GM21723 (cell line): ENCODE data around the gene MT1HL1.

Experiments used
- ATAC-seq: cut with Tn5 transposase; IDR thresholded peaks from one replicate; pipeline ENCODE4 v1.9.1; 2021; ENCODE audit warnings: mild to moderate bottlenecking, moderate library complexity; ENCODE audit not compliant: unreplicated experiment

The MT1HL1 gene

DNA sequence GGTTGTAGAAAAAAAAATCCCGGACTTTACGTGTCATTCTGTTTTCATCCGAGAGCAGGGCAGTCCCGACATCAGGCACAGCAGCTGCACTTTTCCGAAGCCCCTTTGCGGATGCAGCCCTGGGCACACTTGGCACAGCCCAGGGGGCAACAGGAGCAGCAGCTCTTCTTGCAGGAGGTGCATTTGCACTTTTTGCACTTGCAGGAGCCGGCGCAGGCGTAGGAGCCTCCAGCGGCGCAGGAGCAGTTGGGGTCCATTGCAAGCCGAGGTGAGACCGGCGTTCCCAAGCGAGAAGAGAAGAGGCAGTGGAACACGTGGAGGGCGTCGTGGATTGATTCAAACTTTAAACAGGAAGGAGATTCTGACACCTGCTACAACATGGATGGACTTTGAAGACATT is at the start of gene MT1HL1:
MT1HL1 (minus strand) TSS at position 326 of the 400 bp plus-strand sequence; CDS start at position 257, 69 bp downstream.
- ATAC-seq = no peak

GRCh38 chr1:237050915-237051314 is 46.7 kb upstream of the MT1HL1 start:
- no peak for ATAC-seq

DNA sequence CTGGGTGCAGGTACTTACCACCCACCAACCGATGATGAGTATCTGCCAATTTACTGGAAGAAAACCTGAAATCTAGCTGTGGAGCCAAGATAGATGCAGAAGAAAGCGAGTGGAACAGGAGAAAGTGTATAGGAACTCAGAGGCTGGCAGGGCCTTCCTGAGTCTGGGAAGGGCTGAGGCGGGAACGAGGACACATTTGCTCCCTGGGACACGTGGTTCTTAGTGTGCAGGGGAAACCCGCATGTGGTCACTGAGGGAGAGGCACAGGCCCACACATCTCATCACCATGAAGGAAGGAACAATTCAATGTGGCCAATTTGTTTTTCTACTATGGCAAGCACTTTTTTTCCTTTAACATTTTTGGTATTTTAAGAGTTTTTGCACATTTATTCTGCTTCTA is 45.9 kb upstream of the MT1HL1 start:
- ATAC-seq = no peak

GRCh38 chr1:237048803-237049202 is 44.6 kb upstream of the MT1HL1 start:
- no peak for ATAC-seq

DNA sequence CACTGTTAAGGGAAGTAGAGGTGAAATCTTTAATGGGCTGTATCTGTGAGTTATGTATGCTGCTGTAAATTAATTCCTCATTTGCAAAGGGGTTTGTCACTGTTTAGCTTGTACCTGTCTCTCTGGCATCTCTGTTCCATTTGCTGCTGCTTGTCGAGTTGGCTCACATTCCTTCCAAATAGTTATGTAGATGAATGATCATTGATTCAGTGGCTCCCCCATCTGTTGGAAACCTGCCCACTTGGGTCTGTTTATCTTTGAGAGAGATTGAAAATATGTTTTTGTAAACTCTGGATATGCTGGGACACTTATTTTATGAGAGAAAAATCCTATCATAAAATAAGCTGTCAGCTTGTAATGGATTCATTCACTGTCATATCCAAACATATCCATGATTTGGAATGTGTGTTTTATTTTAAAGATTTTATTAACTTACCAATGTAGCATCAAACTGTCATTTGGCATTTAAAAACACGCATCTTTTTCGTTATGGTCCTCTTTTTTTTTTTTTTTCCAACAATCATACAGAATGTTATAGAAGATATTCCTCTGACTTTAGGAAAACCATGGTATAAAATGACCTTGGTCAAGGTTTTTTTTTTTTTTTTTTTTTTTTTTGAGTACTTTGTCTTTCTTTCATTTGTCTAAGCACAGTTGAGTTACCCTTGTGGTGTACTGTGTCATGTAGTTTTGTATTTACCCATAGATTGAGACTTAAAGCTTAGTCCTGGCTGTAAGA is 41.2 kb upstream of the MT1HL1 start:
- ATAC-seq = no peak

DNA sequence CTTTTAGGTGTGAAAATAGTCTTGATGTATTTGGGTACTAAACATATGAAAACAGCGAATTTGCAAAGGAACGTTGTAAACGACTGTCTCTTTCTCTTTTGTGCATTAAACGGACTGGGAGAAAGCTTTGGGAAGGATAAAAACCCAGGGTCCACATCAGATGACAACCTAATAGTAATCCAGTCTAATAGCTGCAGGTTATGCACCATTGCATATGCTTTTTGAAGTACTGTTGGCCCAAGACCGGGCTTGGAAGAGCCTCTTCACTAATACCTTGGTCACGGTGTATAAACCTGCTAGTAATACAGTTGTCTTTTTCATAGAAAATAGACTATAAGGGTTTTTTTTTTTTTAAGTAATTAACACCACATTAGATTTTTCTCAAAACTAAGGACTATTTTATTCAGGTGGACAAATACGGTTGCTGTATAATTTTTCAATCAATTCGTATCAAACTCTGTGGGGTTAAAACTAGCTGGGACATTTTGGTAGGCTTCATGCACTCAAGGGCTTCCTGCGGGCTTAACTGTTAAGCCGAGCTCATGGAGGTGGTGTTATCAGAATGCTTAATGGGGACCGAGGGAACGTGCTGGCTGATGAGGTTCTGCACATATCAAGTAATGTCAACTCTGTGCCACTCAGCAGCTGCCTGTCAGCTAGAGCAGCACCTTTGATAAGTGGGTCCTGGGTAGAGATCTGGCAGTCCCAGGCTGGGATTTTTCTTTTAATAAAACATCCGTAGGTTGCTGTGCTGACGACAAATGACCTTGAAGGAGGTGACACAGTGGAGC is 39.8 kb upstream of the MT1HL1 start:
- no peak for ATAC-seq

DNA sequence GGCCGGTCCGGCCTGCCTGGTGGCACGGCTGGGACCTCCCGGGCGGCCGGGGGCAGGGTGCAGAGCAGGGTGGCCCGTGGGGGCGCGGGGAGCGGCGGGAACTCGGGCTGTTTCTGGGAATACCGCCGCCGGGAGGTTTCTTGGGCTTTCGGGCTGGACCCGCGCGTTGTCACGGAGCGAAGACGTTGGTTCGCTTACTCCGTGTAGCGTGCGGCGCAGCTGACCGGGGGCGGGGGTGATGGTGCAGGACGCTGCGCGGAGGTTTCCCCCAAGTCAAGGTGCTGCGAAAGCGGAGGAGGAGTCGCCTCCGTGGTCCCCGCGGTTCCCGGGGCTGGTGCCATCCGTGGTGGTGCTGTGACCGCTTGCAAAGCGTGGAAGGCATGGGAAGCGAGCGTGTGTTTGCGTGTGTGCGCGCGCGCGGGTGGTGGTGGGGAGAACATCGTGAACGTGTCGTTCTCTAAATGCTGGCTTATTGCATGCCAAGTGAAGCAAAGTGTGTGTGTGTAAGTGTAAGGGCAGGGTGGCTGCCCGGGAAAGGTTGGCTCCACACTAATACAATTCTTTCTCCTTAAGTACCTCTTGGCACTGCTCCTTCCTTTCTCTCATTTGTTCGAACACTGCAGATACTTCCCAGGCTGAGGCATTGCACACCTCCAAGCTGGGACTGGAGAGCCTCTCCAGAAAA is 38.8 kb upstream of the MT1HL1 start:
- ATAC-seq = no peak

GRCh38 chr1:237042526-237042891 is 38.3 kb upstream of the MT1HL1 start:
- ATAC-seq = no peak

DNA sequence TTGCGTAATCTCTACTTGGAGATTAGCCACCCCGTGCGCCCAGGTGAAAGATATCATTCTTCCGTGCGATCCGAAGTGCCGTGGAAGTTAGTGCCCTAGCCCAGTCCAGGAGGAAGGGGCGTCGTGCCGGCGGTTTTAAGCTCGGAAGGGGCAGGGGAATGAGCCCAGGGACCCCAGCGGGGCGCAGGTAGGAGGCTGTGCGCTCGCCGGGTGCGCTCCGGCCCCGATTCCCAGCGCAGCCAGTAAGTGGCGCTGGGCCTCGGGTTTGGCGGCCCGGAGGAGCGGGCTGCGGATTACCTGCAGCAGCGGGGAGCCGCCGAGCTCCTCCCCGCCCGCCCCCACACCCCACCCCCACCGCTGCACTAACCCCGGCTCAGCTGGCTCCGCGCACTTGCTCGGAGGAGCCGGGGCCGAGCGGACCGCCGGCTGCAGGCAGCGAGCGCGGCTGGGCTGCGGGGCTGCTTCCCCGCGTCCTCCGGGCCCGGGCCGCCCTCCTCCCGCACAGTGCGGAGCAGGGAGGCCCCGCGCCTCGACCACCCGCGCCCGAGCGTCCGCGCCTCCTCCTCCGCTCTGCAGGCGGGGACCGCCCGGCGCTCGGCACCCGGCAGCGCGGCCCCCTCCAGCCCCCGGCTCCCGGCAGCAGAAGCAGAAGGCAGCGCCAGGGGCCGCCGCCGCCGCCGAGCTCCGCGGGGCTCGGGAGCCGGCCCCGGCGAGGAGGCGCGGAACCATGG is 37.7 kb upstream of the MT1HL1 start, which contains the start of gene RYR2:
RYR2 (plus strand) TSS at position 390 of the 731 bp plus-strand sequence; CDS start at position 728, 338 bp downstream.
- no peak for ATAC-seq

DNA sequence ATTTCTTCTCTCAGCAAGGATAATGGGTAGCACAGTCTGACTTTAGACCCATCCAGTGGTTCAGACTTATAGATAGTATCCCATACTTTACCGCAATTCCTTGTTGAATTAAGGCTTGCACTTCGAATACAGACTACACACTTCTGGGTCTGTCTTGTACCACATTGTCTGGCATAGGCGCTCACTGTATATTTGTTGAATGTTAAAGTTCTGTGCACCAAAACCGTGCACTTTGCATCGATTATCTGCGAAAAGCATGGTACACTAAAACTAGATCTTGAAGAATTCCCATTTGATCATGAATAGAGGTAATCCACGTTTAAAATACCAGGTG is 37.2 kb upstream of the MT1HL1 start:
- no peak for ATAC-seq

DNA sequence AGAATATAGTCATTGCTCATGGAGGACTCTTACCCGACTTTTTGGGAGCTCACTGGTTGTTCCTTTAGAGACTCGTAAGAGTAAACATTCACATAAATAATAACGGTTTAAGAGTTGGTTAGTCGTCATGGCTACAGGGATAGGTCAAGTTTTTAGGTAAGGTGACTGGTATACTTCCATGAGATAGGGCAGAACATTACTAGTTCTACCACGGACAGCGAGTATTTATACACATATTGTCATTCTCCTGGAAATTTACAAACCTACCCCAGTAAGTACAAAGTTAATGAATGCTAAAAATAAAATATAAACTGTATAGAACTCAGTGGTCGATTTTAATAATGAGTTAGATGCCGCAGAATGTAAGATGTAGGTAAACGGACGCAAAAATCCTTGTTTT is 36.6 kb upstream of the MT1HL1 start:
- ATAC-seq = no peak

- ATAC-seq = no peak
Observed at GRCh38 chr1:237038211-237038610, 34.0 kb upstream of the MT1HL1 start.

DNA sequence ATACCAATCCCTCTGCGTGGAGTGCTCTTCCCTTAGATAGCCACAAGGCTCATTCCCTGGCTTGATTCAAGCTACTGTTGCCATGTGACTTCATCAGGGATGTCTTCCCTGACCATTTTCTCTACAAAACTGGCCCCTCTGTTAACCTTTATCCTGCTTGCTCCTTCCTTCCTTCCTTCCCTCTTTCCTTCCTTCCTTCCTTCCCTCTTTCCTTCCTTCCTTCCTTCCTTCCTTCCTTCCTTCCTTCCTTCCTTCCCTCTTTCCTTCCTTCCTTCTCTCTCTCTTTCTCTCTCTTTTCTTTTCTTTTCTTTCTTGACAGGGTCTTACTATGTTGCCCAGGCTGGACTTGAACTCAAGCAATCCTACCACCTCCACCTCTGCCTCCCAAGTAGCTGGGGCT is 31.5 kb upstream of the MT1HL1 start:
- ATAC-seq = no peak

DNA sequence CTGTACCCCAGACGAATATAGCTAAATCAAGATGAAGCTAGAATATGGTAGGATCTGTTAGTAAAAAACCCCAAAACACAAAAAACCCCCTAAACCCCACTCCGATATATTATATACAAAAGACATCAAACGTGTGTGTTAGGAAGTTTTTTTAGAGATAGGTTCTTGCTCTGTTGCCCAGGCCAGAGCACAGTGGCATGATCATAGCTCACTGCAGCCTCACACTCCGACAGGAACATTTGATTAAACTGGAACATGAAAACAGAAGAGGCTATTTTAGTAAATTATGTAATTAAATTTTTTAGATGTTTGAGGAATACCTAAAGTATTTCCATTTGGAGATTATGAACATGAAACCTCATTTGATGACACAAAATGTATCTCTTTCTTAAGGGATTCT is 29.6 kb upstream of the MT1HL1 start:
- no peak for ATAC-seq

- ATAC-seq = no peak
Observed at GRCh38 chr1:237033061-237033460, 28.8 kb upstream of the MT1HL1 start.

- ATAC-seq = peak; percentile 91
Observed at GRCh38 chr1:237032029-237032428, 27.8 kb upstream of the MT1HL1 start.

- no peak for ATAC-seq
Observed at GRCh38 chr1:237031480-237031879, 27.2 kb upstream of the MT1HL1 start.

DNA sequence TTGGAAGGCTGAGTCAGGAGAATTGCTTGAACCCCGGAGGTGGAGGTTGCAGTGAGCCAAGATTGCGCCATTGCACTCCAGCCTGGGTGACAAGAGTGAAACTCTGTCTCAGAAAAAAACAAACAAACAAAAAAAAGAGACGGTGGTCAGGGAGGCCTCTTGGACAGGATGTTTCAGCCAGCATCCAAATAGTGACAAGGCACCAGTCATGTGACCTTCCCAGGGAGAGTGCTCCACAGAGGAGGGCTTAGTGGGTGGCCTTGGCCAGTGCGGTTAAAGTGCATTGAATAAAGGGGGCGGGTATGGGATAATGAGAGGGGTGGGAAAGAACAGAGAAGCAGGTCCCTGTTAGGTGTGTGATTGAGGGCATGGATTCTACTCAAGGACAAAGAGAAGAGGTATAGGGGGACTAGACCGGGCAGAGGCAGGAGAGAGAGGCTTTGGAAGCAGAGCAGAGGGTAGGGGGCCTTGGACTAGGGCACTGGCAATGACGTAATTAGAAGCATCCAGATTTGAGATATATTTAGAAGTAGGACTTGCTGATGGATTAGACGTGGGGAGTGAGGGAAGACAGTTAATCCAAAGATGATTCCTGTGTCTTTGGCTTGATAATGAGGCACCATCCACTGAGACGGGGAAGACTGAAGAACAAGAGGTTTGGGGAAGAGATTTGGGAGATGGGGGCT is 25.8 kb upstream of the MT1HL1 start:
- no peak for ATAC-seq

- ATAC-seq = no peak
Observed at GRCh38 chr1:237029240-237029639, 25.0 kb upstream of the MT1HL1 start.

GRCh38 chr1:237025358-237026074 is 21.3 kb upstream of the MT1HL1 start:
- ATAC-seq = no peak
